Right lobe of liver (tissue), 6 donors: ENCODE results near the gene MDM2. TPM values are rescaled to one million over a fixed set of nuclear protein-coding genes. Genes with fewer than 3 reads are reported as not detected.

ENCODE experiments used
- ATAC-seq, 4 donors: fragments of 200-7000 bp; cut with Tn5 transposase; one replicate each; pipeline ENCODE4 v1.9.1; 2020; ENCODE audit warnings: mild to moderate bottlenecking in 4 of 4, moderate library complexity in 4 of 4
- DNase-seq, 3 donors: peaks; one replicate each; pipeline ENCODE4 v3.0.0-alpha.2; 2020
- H3K27ac ChIP-seq, 3 donors: fragments of 200-600 bp; one replicate each; pipeline ENCODE4 v1.8.0; 2022
- H3K27me3 ChIP-seq, 2 donors: fragments of 200-600 bp; one replicate each; pipeline ENCODE4 v1.8.0; 2022
- H3K36me3 ChIP-seq, 4 donors: fragments of 200-600 bp; sonication (generic) in 1 of 4; one replicate each; pipeline versions ENCODE4 v1.5.1 to v1.8.0; 2017 to 2022; ENCODE audit warnings: control low read depth in 1 of 4
- H3K4me1 ChIP-seq, 4 donors: fragments of 200-600 bp; sonication (generic) in 1 of 4; one replicate each; pipeline versions ENCODE4 v1.5.1 to v1.8.0; 2017 to 2022; ENCODE audit warnings: control low read depth in 1 of 4
- H3K4me3 ChIP-seq, 3 donors: fragments of 200-600 bp; one replicate each; pipeline ENCODE4 v1.8.0; 2022
- H3K9me3 ChIP-seq, 4 donors: fragments of 200-600 bp; sonication (generic) in 1 of 4; one replicate each; pipeline versions ENCODE4 v1.5.1 to v1.8.0; 2017 to 2022; ENCODE audit warnings: control low read depth in 1 of 4
- CTCF ChIP-seq, 4 donors: fragments of 200-600 bp in 3 of 4; fragments of 450-650 bp in 1 of 4; IDR thresholded peaks; one replicate each; pipeline versions ENCODE4 v1.5.1 to v1.8.0; 2016 to 2022; ENCODE audit warnings: antibody characterized with exemption in 4 of 4, mild to moderate bottlenecking in 2 of 4
- POLR2A ChIP-seq: fragments of 450-650 bp; IDR thresholded peaks from one replicate; pipeline ENCODE4 v1.6.1; 2017; ENCODE audit warnings: antibody characterized with exemption, mild to moderate bottlenecking
- WGBS: methylation state at CpG from one replicate; pipeline ENCODE4 v1.1.6; 2018; ENCODE audit warnings: low coverage, low lambda C conversion rate; ENCODE audit not compliant: insufficient coverage; ENCODE audit errors: missing lambda C conversion rate; 5-methylcytosine and 5-hydroxymethylcytosine counted together
- intact Hi-C, 2 donors: fragments of 100-400 bp; cut with DNase I; formaldehyde crosslinking; loops; one replicate each; pipeline versions ENCODE4 v1.11.2 to v1.14.1; 2022
- total RNA-seq, 6 experiments: library from RNA; depleted of rRNA in 2 of 6; stranded (reverse); fragments of >200 nt in 2 of 6; fragmentation: NEBNext Ultra II Directional in 3 of 6; extraction: Animal tissue kit (Norgen Biotek cat#: 25700) in 3 of 6; gene quantifications; one replicate each; pipeline versions ENCODE4 v1.1.0 to v1.2.4, GENCODE V29; 2016 to 2023
- donor health status: DM: no; HTN: yes; CAD: no.
- donor health status: DM: no; HTN: no; CAD: no.
- donor health status: DM: no; HTN: no; CAD: no.
- donor health status: DM: no; HTN: yes; CAD: no.
- donor health status: DM: no; HTN: yes; CAD: no.

The MDM2 gene
- total RNA-seq, 6 experiments from 2014 or later, result 56.9 to 74.3 (median 64.0) TPM

- intact Hi-C loops, result no loop called here
- H3K9me3 ChIP-seq, result no peaks in the 10 kb centered on the region
- 100% methylated on average over 1 of the region's 4 CpGs for WGBS
- H3K27ac ChIP-seq, result no peak overlapping the region
- no peaks in the 10 kb centered on the region for H3K27me3 ChIP-seq
- ATAC-seq (no peak), DNase-seq (no peak)
- peaks cover 0 to 34% (median 16%) of the 10 kb centered on the region in 4 donors for H3K36me3 ChIP-seq
- TF ChIP-seq CTCF (IDR thresholded peaks at IDR 0.05), result no peak
- no peak for TF ChIP-seq POLR2A
- no peak overlapping the region for H3K4me3 ChIP-seq
- no peaks in the 10 kb centered on the region for H3K4me1 ChIP-seq
Observed at GRCh38 chr12:68873316-68873715, 65.3 kb downstream of the MDM2 start.

DNA sequence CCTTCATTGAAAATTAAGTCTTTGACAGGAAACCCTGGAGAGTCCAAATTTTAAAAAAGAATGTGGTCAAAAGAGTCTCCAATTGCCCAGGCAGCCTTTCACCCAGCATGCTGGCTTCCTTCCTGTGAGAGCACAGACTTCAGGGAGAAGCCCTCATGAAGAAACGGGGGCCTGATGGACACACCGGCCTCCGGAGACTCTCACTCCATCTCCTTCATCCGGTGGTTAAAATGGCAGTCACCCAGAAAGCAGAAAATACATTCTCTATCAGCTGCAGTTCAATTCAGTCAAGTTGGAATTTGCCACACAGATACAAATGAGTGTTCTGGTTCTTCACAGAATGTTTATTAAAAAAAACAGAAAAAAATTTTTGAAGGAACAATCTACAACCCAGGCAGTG is 68.5 kb downstream of the MDM2 start:
- DNase-seq (no peak), ATAC-seq (no peak)
- no peaks in the 10 kb centered on the region for H3K4me1 ChIP-seq
- no peaks in the 10 kb centered on the region for H3K9me3 ChIP-seq
- H3K4me3 ChIP-seq, result no peak overlapping the region
- H3K27ac ChIP-seq, result no peak overlapping the region
- H3K27me3 ChIP-seq, result no peaks in the 10 kb centered on the region
- peaks cover 0 to 5% (median 4%) of the 10 kb centered on the region in 4 donors for H3K36me3 ChIP-seq
- intact Hi-C loops, result no loop called here
- no peak for TF ChIP-seq CTCF (IDR thresholded peaks at IDR 0.05)
- TF ChIP-seq POLR2A, result no peak
- WGBS, result 31% methylated on average over 4 of the region's 4 CpGs

DNA sequence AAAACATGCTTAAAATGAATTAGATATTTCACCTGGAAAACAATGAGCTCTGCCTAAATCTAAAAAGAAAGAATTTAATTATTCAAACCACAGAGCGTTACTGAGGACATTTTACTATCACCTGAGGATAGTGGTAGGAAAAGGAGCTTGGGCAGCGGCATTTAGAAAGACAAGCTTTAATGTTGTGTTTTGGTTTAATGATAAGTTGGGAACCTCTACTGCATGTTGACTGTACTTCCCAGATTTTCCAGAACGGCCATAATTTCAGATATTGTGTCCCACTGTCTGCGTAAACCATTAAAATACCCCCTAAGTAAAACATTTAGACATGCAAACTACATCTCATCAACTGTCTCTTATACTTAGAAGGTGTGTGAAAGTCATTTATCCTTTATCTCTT is 69.6 kb downstream of the MDM2 start:
- ATAC-seq (no peak), DNase-seq (no peak)
- peaks cover 0 to 3% (median 0%) of the 10 kb centered on the region in 4 donors for H3K36me3 ChIP-seq
- H3K27me3 ChIP-seq, result no peaks in the 10 kb centered on the region
- no peaks in the 10 kb centered on the region for H3K9me3 ChIP-seq
- no peak overlapping the region for H3K4me3 ChIP-seq
- no peaks in the 10 kb centered on the region for H3K4me1 ChIP-seq
- WGBS, result 97% methylated on average over 4 of the region's 4 CpGs
- TF ChIP-seq POLR2A (no peak), CTCF (IDR thresholded peaks at IDR 0.05) (no peak)
- no peak overlapping the region for H3K27ac ChIP-seq
- intact Hi-C loops, result no loop called here

- no peak for ATAC-seq
Observed at GRCh38 chr12:68878283-68878682, 70.3 kb downstream of the MDM2 start.

More at GRCh38 chr12:68878283-68878682, 70.3 kb downstream of the MDM2 start:
- 90% methylated on average over 3 of the region's 4 CpGs for WGBS
- DNase-seq, result no peak
- Histone ChIP-seq H3K27ac (no peak overlapping the region), H3K9me3 (no peaks in the 10 kb centered on the region), H3K4me1 (no peaks in the 10 kb centered on the region), H3K4me3 (no peak overlapping the region), H3K36me3 (peaks cover 0 to 3% (median 0%) of the 10 kb centered on the region in 4 donors), H3K27me3 (no peaks in the 10 kb centered on the region)
- TF ChIP-seq CTCF (IDR thresholded peaks at IDR 0.05) (no peak), POLR2A (no peak)
- intact Hi-C loops, result no loop called here
